OCI-LY1 (cell line): ENCODE results near the gene TMEM132A.

Experiments used
- EZH2 ChIP-seq: fragments of 200-600 bp; sonication (generic), shearing (Covaris generic); IDR thresholded peaks from 2 replicates; pipeline ENCODE4 v1.8.0; 2017; ENCODE audit warnings: borderline replicate concordance, mixed run types, mild to moderate bottlenecking, antibody characterized with exemption, low read length, moderate library complexity, mixed read lengths
- TF ChIP-seq, protein P1 (sequence below): fragments of 200-600 bp; sonication (generic), shearing (Covaris generic); IDR thresholded peaks from 2 replicates; pipeline ENCODE4 v1.5.1; 2017; ENCODE audit warnings: mild to moderate bottlenecking, antibody characterized with exemption, low read length, moderate library complexity, mixed read lengths

DNA sequence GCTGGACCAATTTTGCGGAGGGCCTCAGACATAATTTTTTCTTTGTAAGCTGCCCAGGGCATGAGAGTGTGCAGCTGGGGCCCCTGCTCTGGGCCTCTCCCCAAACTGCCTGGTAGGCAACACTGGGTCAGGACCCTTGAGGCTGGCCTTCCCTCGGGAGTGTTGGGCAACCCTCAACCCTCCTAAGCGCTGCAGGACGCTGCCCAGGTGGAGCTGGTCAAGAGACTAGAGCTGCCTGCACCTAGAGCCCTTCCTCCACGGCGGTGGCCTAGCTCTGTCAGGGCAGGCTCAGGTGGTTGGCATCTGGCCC is 505 bp upstream of the TMEM132A start:
- TF ChIP-seq, protein P1, sequence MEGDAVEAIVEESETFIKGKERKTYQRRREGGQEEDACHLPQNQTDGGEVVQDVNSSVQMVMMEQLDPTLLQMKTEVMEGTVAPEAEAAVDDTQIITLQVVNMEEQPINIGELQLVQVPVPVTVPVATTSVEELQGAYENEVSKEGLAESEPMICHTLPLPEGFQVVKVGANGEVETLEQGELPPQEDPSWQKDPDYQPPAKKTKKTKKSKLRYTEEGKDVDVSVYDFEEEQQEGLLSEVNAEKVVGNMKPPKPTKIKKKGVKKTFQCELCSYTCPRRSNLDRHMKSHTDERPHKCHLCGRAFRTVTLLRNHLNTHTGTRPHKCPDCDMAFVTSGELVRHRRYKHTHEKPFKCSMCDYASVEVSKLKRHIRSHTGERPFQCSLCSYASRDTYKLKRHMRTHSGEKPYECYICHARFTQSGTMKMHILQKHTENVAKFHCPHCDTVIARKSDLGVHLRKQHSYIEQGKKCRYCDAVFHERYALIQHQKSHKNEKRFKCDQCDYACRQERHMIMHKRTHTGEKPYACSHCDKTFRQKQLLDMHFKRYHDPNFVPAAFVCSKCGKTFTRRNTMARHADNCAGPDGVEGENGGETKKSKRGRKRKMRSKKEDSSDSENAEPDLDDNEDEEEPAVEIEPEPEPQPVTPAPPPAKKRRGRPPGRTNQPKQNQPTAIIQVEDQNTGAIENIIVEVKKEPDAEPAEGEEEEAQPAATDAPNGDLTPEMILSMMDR, result no peak
- no peak for TF ChIP-seq EZH2
